ENCODE measurements around the gene EFHC2.

Gene EFHC2

DNA sequence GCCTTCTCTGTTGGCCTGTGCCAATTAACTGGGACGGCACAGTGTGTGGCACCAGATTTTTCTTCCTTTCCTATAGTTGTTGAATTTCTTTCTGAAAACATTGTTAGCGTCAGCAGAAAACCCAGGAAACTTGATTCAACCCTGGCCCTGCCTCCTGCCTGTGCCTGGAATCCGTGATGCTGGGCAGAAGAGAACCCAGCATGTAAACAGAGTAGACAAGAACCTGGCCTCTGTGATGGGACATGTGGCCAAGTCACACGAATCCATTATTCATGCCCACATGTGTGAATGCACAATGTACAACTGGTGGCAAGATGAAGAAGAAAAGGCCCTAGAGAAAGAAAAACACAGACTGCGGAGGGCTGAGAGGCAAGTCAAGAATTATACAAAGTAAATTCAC, 111.4 kb downstream of the EFHC2 start:
- Histone ChIP-seq H2BK5ac (ENCODE audit: low read length) (no peak overlapping the region), H3K18ac (ENCODE audit: low read length) (no peak overlapping the region), H4K8ac (ENCODE audit: low read depth, low read length) (no peak overlapping the region), H2BK12ac (ENCODE audit: low read length) (no peak overlapping the region), H3K23ac (ENCODE audit: low read depth, low read length, poor library complexity) (no peak overlapping the region), H3K4ac (ENCODE audit: low read length) (no peak overlapping the region), H3K4me3 (ENCODE audit: low read length in 2 of 2) (no peak overlapping the region), H3K36me3 (replicated peaks in 1 of 2; ENCODE audit: control insufficient read depth in 2 of 2, insufficient read depth in 2 of 2, low read length in 2 of 2) (no peaks in the 10 kb centered on the region), H3K27ac (replicated peaks; ENCODE audit: low read length) (no peak overlapping the region), H3K14ac (ENCODE audit: low read length) (no peak overlapping the region), H2BK120ac (ENCODE audit: low read depth, low read length) (no peak overlapping the region), H3K79me1 (ENCODE audit: low read depth, low read length) (no peaks in the 10 kb centered on the region), H3K4me2 (ENCODE audit: insufficient read depth, low read length, poor library complexity, severe bottlenecking) (no peak overlapping the region), H3K9me3 (replicated peaks in 1 of 2; ENCODE audit: control insufficient read depth in 2 of 2, insufficient read depth in 1 of 2, low read depth in 1 of 2, low read length in 2 of 2) (no peaks in the 10 kb centered on the region), H2AFZ (ENCODE audit: low read length) (no peak overlapping the region), H3K9ac (ENCODE audit: low read depth, low read length, poor library complexity) (no peak overlapping the region), H2AK5ac (ENCODE audit: low read depth, low read length) (no peak overlapping the region), H3K27me3 (ENCODE audit: control insufficient read depth in 3 of 3, insufficient read depth in 3 of 3, low read depth in 1 of 3, low read length in 3 of 3) (no peaks in the 10 kb centered on the region), H3K4me1 (ENCODE audit: control insufficient read depth in 2 of 2, insufficient read depth in 1 of 2, low read depth in 1 of 2, low read length in 2 of 2) (peaks cover 0 to 3% of the 10 kb centered on the region in 2 donors), H2BK15ac (ENCODE audit: low read length) (no peak overlapping the region), H4K91ac (ENCODE audit: low read depth, low read length, poor library complexity) (no peak overlapping the region)
- no peak for DNase-seq (ENCODE audit: low spot score)
- WGBS, 2 donors (ENCODE audit: extremely low coverage in 2 of 2, insufficient read length in 2 of 2, insufficient replicate concordance in 1 of 2): no CpG with 5 or more reads among the region's 5 CpGs

- H3K79me1 ChIP-seq (ENCODE audit: low read depth, low read length): no peaks in the 10 kb centered on the region
- H3K9me3 ChIP-seq (replicated peaks in 1 of 2; ENCODE audit: control insufficient read depth in 2 of 2, insufficient read depth in 1 of 2, low read depth in 1 of 2, low read length in 2 of 2): no peaks in the 10 kb centered on the region
- H3K4me1 ChIP-seq (ENCODE audit: control insufficient read depth in 2 of 2, insufficient read depth in 1 of 2, low read depth in 1 of 2, low read length in 2 of 2): peaks cover 0 to 3% of the 10 kb centered on the region in 2 donors
- no peak overlapping the region for H2BK12ac ChIP-seq (ENCODE audit: low read length)
- no peak overlapping the region for H2BK120ac ChIP-seq (ENCODE audit: low read depth, low read length)
- no peak overlapping the region for H3K4ac ChIP-seq (ENCODE audit: low read length)
- no peak overlapping the region for H4K8ac ChIP-seq (ENCODE audit: low read depth, low read length)
- H3K4me2 ChIP-seq (ENCODE audit: insufficient read depth, low read length, poor library complexity, severe bottlenecking): no peak overlapping the region
- WGBS, 2 donors (ENCODE audit: extremely low coverage in 2 of 2, insufficient read length in 2 of 2, insufficient replicate concordance in 1 of 2): no CpG with 5 or more reads among the region's 4 CpGs
- no peak overlapping the region for H3K18ac ChIP-seq (ENCODE audit: low read length)
- no peak overlapping the region for H3K9ac ChIP-seq (ENCODE audit: low read depth, low read length, poor library complexity)
- H2BK5ac ChIP-seq (ENCODE audit: low read length): no peak overlapping the region
- DNase-seq (ENCODE audit: low spot score): no peak
- H2AFZ ChIP-seq (ENCODE audit: low read length): peak overlapping the region; percentile 56
- H3K23ac ChIP-seq (ENCODE audit: low read depth, low read length, poor library complexity): no peak overlapping the region
- no peak overlapping the region for H3K14ac ChIP-seq (ENCODE audit: low read length)
- no peaks in the 10 kb centered on the region for H3K36me3 ChIP-seq (replicated peaks in 1 of 2; ENCODE audit: control insufficient read depth in 2 of 2, insufficient read depth in 2 of 2, low read length in 2 of 2)
- no peak overlapping the region for H2AK5ac ChIP-seq (ENCODE audit: low read depth, low read length)
- no peak overlapping the region for H3K27ac ChIP-seq (replicated peaks; ENCODE audit: low read length)
- peaks cover 0 to 3% (median 0%) of the 10 kb centered on the region in 3 experiments for H3K27me3 ChIP-seq (ENCODE audit: control insufficient read depth in 3 of 3, insufficient read depth in 3 of 3, low read depth in 1 of 3, low read length in 3 of 3)
- no peak overlapping the region for H3K4me3 ChIP-seq (ENCODE audit: low read length in 2 of 2)
- no peak overlapping the region for H4K91ac ChIP-seq (ENCODE audit: low read depth, low read length, poor library complexity)
- no peak overlapping the region for H2BK15ac ChIP-seq (ENCODE audit: low read length)
Observed at GRCh38 chrX:44228621-44229020, 114.9 kb downstream of the EFHC2 start.

GRCh38 chrX:44227991-44228390, 115.5 kb downstream of the EFHC2 start:
- H3K36me3 ChIP-seq (replicated peaks in 1 of 2; ENCODE audit: control insufficient read depth in 2 of 2, insufficient read depth in 2 of 2, low read length in 2 of 2): no peaks in the 10 kb centered on the region
- no peak overlapping the region for H2BK12ac ChIP-seq (ENCODE audit: low read length)
- no peak overlapping the region for H2BK5ac ChIP-seq (ENCODE audit: low read length)
- no peak overlapping the region for H3K4me2 ChIP-seq (ENCODE audit: insufficient read depth, low read length, poor library complexity, severe bottlenecking)
- no peak for DNase-seq (ENCODE audit: low spot score)
- peaks cover 0 to 3% (median 0%) of the 10 kb centered on the region in 3 experiments for H3K27me3 ChIP-seq (ENCODE audit: control insufficient read depth in 3 of 3, insufficient read depth in 3 of 3, low read depth in 1 of 3, low read length in 3 of 3)
- H3K9ac ChIP-seq (ENCODE audit: low read depth, low read length, poor library complexity): no peak overlapping the region
- WGBS, 2 donors (ENCODE audit: extremely low coverage in 2 of 2, insufficient read length in 2 of 2, insufficient replicate concordance in 1 of 2): no CpG with 5 or more reads among the region's 5 CpGs
- no peak overlapping the region for H2AK5ac ChIP-seq (ENCODE audit: low read depth, low read length)
- no peaks in the 10 kb centered on the region for H3K79me1 ChIP-seq (ENCODE audit: low read depth, low read length)
- H3K9me3 ChIP-seq (replicated peaks in 1 of 2; ENCODE audit: control insufficient read depth in 2 of 2, insufficient read depth in 1 of 2, low read depth in 1 of 2, low read length in 2 of 2): no peaks in the 10 kb centered on the region
- peak overlapping the region; percentile 56 for H2AFZ ChIP-seq (ENCODE audit: low read length)
- H2BK15ac ChIP-seq (ENCODE audit: low read length): no peak overlapping the region
- no peak overlapping the region for H3K23ac ChIP-seq (ENCODE audit: low read depth, low read length, poor library complexity)
- H4K91ac ChIP-seq (ENCODE audit: low read depth, low read length, poor library complexity): no peak overlapping the region
- H4K8ac ChIP-seq (ENCODE audit: low read depth, low read length): no peak overlapping the region
- H3K4me3 ChIP-seq (ENCODE audit: low read length in 2 of 2): no peak overlapping the region
- H3K27ac ChIP-seq (replicated peaks; ENCODE audit: low read length): peak overlapping the region; percentile 17
- H3K18ac ChIP-seq (ENCODE audit: low read length): no peak overlapping the region
- H3K4ac ChIP-seq (ENCODE audit: low read length): no peak overlapping the region
- no peak overlapping the region for H3K14ac ChIP-seq (ENCODE audit: low read length)
- H2BK120ac ChIP-seq (ENCODE audit: low read depth, low read length): no peak overlapping the region
- H3K4me1 ChIP-seq (ENCODE audit: control insufficient read depth in 2 of 2, insufficient read depth in 1 of 2, low read depth in 1 of 2, low read length in 2 of 2): peaks cover 0 to 3% of the 10 kb centered on the region in 2 donors

- Histone ChIP-seq H4K8ac (ENCODE audit: low read depth, low read length) (no peak overlapping the region), H3K14ac (ENCODE audit: low read length) (no peak overlapping the region), H3K4me2 (ENCODE audit: insufficient read depth, low read length, poor library complexity, severe bottlenecking) (no peak overlapping the region), H2BK12ac (ENCODE audit: low read length) (no peak overlapping the region), H3K18ac (ENCODE audit: low read length) (no peak overlapping the region), H3K27ac (replicated peaks; ENCODE audit: low read length) (no peak overlapping the region), H4K91ac (ENCODE audit: low read depth, low read length, poor library complexity) (no peak overlapping the region), H3K9me3 (replicated peaks in 1 of 2; ENCODE audit: control insufficient read depth in 2 of 2, insufficient read depth in 1 of 2, low read depth in 1 of 2, low read length in 2 of 2) (no peaks in the 10 kb centered on the region), H3K36me3 (replicated peaks in 1 of 2; ENCODE audit: control insufficient read depth in 2 of 2, insufficient read depth in 2 of 2, low read length in 2 of 2) (no peaks in the 10 kb centered on the region), H3K79me1 (ENCODE audit: low read depth, low read length) (no peaks in the 10 kb centered on the region), H2BK15ac (ENCODE audit: low read length) (no peak overlapping the region), H3K27me3 (ENCODE audit: control insufficient read depth in 3 of 3, insufficient read depth in 3 of 3, low read depth in 1 of 3, low read length in 3 of 3) (peaks cover 0 to 3% (median 0%) of the 10 kb centered on the region in 3 experiments), H2BK120ac (ENCODE audit: low read depth, low read length) (no peak overlapping the region), H2AK5ac (ENCODE audit: low read depth, low read length) (no peak overlapping the region), H3K9ac (ENCODE audit: low read depth, low read length, poor library complexity) (no peak overlapping the region), H3K4me3 (ENCODE audit: low read length in 2 of 2) (no peak overlapping the region), H2AFZ (ENCODE audit: low read length) (no peak overlapping the region), H2BK5ac (ENCODE audit: low read length) (no peak overlapping the region), H3K4me1 (ENCODE audit: control insufficient read depth in 2 of 2, insufficient read depth in 1 of 2, low read depth in 1 of 2, low read length in 2 of 2) (peaks cover 0 to 3% of the 10 kb centered on the region in 2 donors), H3K4ac (ENCODE audit: low read length) (no peak overlapping the region), H3K23ac (ENCODE audit: low read depth, low read length, poor library complexity) (no peak overlapping the region)
- DNase-seq (ENCODE audit: low spot score): no peak
- no CpG with 5 or more reads among the region's 3 CpGs for WGBS, 2 donors (ENCODE audit: extremely low coverage in 2 of 2, insufficient read length in 2 of 2, insufficient replicate concordance in 1 of 2)
Observed at GRCh38 chrX:44225667-44226066, 117.8 kb downstream of the EFHC2 start.

Data from neuronal stem cell (in vitro differentiated cells).